DMS153 treated with DMSO at 0.1 percent for 48 hours (cell line): ENCODE measurements around the gene MFAP3L.
A peak's percentile ranks its signal among the peaks of the same experiment; 100 is the strongest.
"Not testable (repeated sequence)": the region's sequence is repeated elsewhere in the genome, so short reads cannot be mapped to it uniquely, and the experiment has no call there.

Source experiments
- DNase-seq: peaks from one replicate; lab custom pipeline; 2025; ENCODE audit not compliant: unreplicated experiment; lab: John Stamatoyannopoulos, UW

Gene MFAP3L

DNA sequence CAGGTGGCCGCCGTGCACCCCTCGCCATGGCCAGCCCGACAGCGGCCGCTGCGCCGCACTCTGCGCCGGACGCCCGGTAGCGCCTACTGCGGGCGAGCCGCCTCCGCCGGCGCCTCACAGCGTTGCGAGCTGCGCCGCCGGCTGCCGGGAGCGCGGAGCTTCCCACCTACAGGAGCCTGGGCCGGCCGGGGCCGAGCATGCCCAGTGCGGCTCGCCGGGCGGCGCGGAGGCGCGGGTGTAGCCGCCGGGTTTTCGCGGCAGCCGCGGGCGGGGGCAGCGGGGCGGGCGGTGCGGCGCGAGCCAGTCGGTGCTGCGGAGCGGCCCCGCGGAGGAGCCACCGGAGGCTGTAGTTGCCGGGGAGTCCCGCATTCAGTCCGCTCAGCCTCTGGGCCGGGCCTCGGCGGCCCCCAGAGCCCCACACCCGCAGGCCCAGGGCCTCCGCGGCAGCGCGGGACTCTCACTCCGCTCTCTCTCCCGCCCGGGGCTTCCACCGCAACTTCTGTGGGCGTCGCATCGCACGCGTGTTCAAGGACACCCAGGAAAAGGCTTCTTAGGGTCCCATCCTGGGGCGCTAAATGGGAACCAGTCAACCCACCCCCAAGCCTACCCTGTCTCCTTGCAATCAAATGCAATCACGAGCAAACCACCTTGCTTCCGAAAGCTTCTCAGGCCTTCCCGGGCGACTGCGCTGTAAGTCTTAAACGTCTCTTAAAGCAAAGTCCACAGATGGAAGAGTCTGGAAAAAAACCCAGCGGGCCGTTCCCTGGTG lies at the start of gene MFAP3L:
MFAP3L (minus strand) TSS at position 143 of the 769 bp plus-strand sequence. CDS start 20,518 bp downstream, outside the sequence.
- peak; percentile 60 for DNase-seq

DNA sequence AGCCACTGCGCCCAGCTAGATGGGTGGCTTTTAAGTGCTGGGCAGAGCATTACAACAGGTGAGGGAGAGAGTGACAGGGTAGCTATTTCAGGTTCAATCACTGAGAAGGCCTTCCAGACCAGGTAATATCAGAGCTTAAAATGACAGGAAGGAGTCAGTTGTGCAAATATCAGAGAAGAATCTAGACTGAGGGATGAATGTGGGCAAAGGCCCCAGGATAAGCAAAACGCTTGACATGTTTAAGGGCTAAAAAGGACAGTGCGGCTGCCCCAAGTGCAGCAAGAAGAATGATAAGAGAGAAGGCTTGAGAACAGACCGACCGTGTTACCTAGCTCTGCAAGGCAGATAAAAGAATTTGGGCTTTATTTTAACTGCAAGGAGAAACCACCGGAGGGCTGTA lies 45.0 kb upstream of the MFAP3L start:
- DNase-seq: no peak

DNA sequence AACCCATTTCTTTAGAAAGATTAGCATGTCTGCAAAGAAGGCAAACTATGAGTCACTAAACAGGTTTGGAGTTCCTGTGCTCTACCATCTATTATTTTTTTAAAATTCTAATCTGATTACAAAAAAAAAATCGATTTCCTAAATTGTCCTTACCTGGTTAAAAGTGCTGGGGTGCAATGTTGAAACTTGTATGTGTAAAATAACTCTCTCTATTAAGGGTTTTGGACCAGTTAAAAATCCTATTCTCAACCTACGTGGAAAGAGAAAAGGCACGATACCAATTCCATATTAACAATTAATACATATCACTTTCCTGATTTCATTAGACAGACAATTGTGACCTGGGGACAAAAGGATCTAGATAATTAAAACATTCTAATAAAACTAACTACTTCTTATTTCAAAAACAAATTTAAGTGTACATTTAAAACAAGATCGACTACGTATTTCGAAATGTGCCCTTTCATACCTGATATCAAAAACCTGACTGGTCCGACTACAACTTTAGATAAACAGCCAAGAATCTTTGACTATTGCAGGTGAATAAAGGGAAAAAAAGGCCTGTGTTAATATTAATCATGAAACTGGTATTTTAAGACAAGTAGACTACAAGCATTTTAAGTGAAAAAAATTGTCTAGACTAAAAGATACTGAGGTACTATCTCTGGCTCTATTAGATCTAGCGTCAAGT lies 42.4 kb upstream of the MFAP3L start:
- no peak for DNase-seq

DNA sequence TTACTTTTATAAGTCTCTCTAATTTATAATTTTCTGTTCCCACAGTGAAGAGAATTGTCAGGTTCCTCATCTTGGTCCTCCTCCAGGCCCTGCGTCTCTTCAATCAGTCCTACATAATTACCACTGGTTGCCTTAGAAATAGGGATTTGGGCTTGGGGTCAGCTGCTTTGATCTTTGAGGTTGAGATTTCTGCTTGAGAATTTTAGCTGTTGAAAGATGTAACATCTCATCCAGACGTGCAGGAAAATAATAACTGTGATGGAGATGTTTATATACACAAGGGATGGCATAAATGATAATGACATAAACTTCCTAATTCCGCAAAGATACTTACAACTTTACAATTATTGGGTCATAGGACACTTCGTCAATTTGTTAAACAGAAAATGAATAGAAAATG lies 33.2 kb upstream of the MFAP3L start:
- DNase-seq: no peak

DNA sequence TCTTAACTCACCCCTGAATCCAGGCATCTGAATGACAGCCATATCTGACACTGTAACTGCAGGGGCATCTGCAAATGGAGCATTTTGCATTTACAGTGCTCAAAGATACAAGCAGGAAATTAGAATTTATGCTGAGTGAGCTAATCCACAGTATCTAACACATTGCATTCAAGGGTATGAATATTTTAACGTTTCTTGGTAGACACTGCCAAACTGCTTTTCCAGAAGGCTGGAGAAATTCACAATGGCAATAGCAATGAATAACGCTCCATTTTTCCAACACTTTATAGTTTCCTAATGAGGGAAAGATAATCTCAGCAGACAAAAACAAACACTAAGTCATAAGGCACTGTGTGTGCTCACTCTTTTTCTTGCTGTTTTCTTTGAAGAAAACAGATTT lies 32.6 kb upstream of the MFAP3L start:
- no peak for DNase-seq

DNA sequence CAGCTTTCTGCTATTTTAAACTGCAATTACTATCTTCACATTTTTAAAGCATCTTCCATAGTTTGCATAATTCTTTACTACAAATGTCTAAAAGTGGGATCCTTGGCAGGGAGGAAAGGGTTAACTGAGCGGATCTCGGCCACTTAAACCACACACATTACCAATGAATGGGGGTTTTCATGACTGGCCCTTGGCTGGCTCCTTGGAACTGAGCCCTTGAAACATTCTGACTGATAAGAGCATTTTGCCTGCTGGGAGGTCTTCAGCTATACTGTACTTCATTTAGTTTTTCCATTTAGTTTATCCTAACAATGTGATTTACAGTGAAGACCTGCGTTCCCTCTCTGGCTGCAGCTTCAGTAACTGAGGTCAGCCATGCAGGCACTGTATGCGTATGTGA lies 31.7 kb upstream of the MFAP3L start:
- DNase-seq: no peak

DNA sequence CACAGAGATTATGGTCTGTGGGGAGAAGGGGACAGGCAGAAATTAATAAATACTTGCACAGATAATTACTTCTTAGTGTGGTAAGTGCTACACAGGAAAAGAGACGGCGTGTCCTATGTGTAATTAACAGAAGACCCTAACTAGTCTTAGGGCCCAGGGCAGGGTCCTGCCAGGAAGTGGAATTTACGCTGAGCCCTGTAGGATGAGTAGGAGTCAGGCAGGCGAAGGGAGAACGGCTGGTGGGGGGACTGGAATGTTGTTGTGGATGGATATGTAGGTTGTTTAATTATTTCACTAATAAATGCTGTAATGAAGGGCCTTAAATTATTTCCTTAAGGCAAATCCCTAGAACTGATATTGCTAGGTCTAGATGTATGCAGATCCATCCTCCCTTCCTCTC lies 26.7 kb upstream of the MFAP3L start:
- DNase-seq: no peak

DNA sequence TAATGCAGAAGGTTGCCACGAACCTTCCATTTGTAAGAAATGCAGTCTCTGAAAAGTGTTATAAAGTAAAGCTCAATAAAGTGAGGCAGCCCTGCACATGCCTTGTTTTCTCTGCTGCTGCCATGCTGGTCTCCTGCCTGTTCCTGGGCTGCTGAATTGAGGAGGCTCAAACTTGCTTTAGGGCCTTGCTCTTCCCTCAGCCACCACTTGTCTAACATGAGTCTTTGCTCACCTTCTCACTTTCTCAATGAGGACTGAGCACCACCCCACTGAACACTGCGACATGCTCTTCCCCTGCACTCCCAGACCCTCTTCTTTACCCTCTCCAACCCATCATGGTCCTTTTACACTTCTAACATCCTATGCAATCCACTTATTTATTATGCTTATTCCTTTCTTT lies 25.2 kb upstream of the MFAP3L start:
- DNase-seq: no peak

DNA sequence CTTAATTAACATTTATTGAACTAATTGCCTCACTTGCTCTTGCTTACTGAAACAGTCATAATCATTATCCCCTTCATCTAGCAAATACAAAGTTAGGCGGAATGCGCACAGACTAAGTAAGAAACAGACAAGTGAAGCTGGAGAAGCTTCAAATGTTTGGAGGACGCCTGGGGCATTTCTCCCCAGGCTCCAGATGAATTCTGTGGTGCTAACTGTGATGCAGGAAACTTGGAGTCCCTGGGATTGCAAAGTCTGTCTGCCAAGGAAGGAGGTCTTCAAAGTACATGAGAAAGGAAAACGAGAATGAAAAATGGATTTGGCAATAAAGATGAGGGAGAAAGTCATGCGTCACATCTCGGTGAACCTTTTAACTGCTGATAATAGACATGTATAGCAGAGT lies 23.6 kb upstream of the MFAP3L start:
- no peak for DNase-seq

DNA sequence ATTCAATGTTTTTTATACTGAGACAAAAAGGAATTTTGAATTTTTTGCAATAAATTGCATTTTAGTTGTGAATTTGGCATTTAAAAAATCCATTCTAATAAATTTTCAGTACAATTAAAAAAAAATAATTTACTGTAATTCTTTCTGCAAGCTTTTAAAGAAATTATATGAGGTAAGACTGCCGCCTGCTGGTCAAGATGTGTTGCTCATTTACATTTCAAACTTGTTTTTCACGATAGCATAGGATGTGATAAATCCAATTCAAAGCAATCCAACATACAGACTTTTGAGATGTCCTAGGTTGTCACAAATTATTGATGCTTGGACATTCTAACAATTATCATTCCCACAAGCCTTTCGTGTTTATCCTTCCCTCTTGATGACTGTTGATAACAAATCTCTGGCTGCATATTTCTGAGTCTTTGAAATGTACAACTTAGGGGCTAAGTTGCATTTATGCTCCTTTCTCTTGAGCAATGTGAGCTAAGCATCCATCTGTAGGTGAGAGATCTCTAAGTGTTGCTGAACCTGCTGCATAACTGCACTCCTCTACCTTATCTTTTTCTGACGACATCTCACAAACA lies 21.7 kb upstream of the MFAP3L start:
- DNase-seq: peak; percentile 19

DNA sequence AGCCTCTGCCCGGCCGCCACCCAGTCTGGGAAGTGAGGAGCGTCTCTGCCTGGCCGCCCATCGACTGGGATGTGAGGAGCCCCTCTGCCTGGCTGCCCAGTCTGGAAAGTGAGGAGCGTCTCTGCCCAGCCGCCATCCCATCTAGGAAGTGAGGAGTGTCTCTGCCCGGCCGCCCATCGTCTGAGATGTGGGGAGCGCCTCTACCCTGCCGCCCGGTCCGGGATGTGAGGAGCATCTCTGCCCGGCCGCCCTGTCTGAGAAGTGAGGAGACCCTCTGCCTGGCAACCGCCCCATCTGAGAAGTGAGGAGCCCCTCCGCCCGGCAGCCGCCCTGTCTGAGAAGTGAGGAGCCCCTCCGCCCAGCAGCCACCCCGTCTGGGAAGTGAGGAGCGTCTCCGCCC lies 20.0 kb upstream of the MFAP3L start:
- not testable (repeated sequence) for DNase-seq

DNA sequence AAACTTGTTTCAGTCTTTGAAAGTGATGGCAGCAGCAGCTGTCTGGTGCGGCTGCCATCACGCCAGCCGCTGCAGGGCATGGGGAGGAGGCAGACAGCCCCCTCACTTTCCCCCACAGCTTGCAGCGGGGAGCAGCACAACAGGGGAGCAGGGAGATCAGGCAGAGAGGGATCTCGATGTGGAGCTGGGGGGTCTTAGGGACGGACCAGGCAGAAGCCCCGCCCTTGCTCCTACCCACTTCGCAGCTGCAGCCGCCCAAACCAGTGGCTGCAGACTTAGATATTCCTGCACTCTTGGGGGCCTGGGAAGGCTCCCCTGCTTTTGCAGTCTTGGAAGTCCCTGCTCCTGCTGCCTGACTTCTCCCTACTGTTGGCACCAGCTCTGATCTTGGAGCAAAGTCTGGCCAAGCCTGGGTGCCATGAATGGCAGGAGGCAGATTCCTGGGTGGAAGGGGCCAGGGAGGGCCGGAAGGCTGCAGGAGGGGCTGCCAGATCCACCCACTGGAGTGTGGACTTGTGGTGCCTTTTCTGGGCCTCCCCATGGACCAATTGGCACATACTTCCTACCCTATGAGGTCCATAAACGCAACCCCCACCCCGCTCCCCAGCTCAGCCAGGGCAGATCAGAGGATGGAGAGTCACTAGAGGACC lies 14.0 kb upstream of the MFAP3L start:
- DNase-seq: no peak

DNA sequence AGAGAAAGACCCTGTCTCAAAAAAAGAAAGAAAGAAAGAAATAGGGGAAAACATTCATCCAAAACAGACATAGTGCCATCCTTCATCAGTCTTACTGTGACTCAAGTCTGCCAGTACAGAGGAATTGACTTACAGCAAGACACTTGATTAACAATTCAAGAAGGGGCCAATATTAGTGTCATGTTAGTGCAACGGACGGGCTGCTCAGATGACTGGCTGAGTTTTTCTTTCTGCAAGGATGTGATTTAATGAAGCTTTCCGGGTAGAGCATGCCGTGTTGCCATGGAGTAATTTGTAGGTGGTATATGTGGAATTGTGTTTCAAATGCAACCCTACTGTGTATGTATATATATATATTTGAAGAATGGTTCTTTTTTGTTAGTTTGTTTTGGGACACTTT lies 12.6 kb upstream of the MFAP3L start:
- no peak for DNase-seq

DNA sequence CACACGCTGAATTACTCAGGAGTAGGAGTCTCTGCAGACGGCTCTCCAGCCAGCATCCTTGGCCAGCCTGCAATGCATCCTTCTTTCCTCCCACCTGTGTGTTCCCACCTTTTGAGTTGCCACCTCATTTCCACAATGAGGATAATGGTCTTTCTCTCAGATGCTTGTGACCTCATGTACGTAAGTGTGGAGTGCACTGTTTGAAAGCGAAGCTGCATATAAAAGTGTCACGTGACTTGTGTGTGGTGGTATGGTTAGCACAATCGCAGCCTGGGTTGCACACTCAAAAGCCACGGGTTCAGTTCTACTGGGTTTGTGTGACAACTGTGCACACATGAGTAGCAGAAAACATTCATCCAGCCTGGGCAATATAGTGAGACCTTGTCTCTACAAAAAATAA lies 12.0 kb upstream of the MFAP3L start:
- no peak for DNase-seq

DNA sequence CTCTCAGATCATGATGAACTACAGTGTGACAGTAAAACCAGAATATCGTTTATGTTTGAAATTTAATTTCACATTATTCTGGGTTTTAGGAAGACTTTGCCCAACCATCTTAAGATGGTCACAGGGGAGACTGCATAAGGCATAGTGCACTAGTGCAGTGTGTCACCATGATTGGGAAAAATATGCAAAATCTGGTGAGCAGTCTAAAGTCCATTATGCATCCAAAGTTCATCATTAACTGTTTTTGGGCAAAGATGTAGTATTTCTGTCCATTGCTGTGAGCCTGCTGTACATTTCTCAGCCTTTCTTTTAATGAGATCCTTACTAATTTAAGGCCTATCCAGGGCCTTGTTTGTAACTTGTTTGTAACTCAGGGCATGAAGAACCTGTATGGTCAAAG lies 11.3 kb upstream of the MFAP3L start:
- no peak for DNase-seq

DNA sequence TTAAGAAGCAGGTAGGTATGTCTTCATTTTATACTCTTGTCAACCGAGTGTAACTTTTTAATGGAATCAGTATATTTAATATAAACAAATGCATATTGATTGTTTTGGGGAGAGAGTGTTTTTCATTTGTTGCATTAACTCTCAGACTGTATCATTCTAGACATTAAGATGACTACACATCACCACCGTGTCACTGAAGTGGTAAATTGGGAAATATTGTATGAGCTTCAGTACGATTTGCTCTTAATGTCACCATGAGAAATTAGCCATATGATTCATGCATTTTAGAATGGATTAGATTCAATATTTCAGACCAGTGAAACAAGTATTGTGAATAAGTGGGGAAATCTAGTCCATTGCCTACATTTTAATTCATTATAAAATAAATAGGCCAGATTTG lies 9.7 kb upstream of the MFAP3L start:
- no peak for DNase-seq

DNA sequence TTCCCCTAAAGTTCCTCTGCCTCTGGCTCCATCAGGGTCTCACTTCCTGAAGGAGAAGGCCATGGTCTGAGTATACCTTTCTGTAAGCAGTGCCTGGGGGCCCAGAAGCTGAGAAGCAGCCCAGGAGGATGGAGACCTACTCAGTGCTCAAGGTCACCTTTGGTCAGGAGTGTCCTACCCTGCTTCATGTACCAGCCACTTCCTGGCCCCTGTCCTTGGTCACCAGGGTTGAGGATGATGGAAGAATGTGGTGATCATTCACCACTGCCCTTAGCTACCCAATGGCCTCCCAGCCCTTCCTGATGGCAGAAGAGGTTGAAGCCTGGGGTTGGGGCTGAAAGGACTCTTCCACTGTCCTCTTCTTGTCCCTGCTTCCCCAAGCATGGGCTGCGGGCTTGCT lies 9.0 kb upstream of the MFAP3L start:
- no peak for DNase-seq

DNA sequence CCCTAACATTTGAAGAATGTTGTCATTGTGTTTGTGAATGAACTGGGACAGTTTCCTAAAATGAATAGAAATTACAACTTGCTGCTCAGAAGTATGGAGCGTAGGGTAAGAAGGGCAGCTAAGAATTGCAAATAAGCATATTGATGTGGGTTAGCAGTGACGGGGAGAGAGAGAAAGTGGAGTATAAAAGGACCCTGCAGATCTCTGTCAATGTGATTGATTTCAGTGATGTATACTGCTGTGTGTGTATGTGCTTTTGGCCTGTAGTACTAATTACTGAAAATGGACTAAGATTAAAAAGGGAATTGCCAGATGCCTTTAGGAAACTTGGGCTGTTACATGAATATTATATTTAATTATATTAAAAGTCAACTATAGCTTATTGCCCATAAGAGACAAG lies 7.8 kb upstream of the MFAP3L start:
- DNase-seq: no peak

DNA sequence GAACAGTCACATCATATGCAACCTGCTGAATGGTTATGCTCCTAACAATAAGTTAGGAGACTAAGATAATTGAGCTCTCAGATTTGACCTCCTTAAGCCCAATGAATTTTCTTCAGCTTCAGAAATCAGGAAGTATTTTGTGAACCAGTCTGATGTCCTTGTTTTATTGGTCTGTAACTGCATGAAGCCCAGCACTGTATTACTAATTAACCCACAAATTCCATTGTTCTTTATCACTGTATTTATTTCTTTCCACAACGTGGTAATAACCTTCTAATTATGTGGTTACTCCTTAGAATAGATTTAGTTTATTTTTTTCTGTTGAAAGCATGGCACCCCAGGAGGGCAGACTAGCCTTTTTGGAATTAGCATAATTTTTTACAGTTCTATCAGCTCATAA lies 3.9 kb upstream of the MFAP3L start:
- DNase-seq: no peak

DNA sequence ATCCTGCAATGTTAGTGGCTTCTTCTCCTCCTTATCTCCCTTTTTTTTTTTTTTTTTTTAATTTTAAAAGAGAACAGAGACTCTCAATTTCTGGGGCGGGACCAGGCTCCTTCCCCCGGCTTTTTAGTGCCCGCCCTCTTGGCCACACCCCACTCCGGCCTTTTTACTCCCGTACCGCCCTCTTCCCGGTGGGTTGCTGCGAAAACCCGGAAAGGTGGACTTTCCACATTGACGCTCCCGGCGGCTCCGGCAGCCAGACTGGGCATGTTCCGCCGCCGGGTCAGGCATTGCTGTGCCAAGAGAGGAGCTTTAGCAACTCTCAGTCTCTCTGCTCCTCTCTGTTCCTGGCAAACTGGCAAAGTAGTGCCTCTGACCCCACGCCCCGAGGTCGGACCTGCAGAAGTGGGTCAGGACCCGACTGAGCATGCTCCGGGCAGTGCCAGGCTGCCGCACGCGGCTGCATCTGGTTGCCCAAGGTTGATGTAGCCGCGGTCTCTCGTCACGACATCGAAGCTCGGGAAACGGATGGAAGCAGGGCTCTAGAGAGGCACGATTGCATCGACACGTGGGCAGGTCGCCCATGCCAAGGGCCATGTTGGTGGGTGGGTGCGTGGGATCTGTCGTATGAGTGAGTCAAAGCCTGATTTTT lies 1.1 kb upstream of the MFAP3L start:
- peak; percentile 62 for DNase-seq

DNA sequence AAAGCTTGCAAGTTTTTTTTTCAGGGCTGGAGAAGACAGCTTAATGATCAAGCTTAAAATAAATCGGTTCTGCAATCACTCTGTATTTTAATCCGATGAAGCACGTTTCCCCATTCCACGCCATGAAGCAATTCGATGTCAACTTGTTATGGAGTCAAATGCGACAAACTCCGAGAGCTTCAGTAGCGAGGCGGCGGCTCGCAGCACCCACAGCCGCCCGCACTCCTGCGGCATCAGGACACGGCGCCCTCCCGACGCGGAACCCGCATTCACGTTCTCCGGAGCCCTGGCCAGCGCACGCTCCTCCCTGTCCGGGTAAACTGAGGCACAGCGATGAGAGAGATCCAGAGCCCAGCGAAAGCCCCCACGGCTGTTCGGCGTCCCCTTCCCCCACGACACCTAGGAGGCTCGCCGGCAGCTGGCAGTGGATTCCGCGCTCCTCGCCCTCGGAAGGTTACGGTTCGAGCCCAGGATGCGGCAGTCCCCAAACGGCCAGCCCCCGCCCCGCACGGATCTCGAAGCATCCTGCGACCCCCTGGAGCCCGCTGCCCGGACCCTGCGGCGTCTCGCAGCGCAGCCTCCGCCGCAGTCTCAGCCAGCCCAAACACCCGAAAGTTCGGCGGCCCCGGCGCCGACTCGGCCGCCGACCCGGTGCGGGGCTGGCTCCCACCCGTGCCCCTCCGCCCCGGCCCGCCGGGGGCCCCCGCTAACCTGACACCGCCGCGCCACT lies 507 bp downstream of the MFAP3L start:
- no peak for DNase-seq
